GM12891 (cell line): ENCODE data around the gene SAP30BP.

Experiments
- DNase-seq: peaks from one replicate; pipeline ENCODE4 v3.0.0; 2011; ENCODE audit warnings: low spot score; ENCODE audit not compliant: insufficient read length
- FAIRE-seq: peaks from 2 replicates; lab custom pipeline; 2011; peaks lifted over from hg19 to GRCh38; lab: Jason Lieb, UNC
- PAX5 ChIP-seq: IDR thresholded peaks from 2 replicates; pipeline ENCODE4 v1.6.1; 2011; ENCODE audit warnings: low read length, moderate library complexity, mild to moderate bottlenecking; ENCODE audit not compliant: insufficient read depth, severe bottlenecking
- POLR2A ChIP-seq: IDR thresholded peaks from 2 replicates; pipeline ENCODE4 v1.6.1; 2011; ENCODE audit warnings: low read depth, low read length, control low read depth
- POLR2AphosphoS5 ChIP-seq: IDR thresholded peaks from 2 replicates; pipeline ENCODE4 v1.6.1; 2011; ENCODE audit warnings: low read depth, low read length, control low read depth
- POU2F2 ChIP-seq: IDR thresholded peaks from 2 replicates; pipeline ENCODE4 v1.6.1; 2011; ENCODE audit warnings: low read depth, mild to moderate bottlenecking, control low read depth, low read length, moderate library complexity
- SPI1 ChIP-seq: IDR thresholded peaks from 2 replicates; pipeline ENCODE4 v1.6.1; 2011; ENCODE audit warnings: low read depth, low read length, control low read depth
- TAF1 ChIP-seq: IDR thresholded peaks from 2 replicates; pipeline ENCODE4 v1.6.1; 2011; ENCODE audit warnings: low read depth, low read length, control low read depth

Gene SAP30BP

DNA sequence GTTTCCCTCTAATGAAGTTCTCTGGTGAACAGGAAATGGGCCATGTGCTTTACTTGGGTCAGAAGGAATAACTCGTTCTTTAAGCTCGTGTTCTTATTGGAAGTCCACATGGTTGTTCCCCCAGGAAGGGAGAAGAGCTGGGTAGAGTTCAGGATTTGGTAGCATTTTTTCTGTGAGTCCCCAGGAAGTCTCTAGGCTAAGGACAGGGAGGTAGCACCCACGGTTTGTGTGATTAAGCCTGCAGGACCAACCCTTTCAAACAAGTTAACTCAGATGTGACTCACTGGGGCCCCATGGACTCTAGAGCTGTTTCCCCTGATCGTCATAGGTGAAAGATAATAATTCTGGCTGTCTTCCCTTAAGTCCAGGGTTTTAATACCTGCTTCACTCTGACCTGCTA lies 16.4 kb downstream of the SAP30BP start:
- DNase-seq (no peak), FAIRE-seq (no peak)
- TF ChIP-seq SPI1 (no peak), POU2F2 (no peak), POLR2AphosphoS5 (no peak), TAF1 (no peak), PAX5 (no peak), POLR2A (no peak)

DNA sequence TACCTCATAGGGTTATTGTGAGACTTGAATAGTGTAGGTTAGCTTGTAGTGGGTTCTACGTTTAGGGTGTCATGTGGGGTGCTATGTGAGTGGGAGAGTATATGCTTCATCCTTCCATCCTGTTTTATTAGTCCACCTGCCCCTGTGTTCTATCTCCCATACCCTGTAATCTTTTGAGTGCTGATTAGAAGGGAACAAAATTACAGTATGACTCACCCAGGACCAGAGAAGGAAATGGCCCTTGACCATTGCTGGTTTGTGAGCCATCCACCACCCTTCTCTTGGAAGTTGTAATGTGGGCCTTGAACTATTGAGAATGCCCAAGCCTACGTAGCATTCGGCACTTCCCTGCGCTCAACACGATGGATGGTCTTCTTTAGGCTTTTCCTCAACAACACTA lies 17.1 kb downstream of the SAP30BP start:
- no peak for DNase-seq
- no peak for TF ChIP-seq SPI1
- TF ChIP-seq POU2F2: no peak
- FAIRE-seq: no peak

- FAIRE-seq (no peak), DNase-seq (no peak)
- TF ChIP-seq PAX5: no peak
- no peak for TF ChIP-seq POLR2AphosphoS5
- no peak for TF ChIP-seq POLR2A
- TF ChIP-seq SPI1: no peak
- TF ChIP-seq POU2F2: no peak
- TF ChIP-seq TAF1: no peak
These were observed 17.8 kb downstream of the SAP30BP start for GRCh38 chr17:75684924-75685323.

DNA sequence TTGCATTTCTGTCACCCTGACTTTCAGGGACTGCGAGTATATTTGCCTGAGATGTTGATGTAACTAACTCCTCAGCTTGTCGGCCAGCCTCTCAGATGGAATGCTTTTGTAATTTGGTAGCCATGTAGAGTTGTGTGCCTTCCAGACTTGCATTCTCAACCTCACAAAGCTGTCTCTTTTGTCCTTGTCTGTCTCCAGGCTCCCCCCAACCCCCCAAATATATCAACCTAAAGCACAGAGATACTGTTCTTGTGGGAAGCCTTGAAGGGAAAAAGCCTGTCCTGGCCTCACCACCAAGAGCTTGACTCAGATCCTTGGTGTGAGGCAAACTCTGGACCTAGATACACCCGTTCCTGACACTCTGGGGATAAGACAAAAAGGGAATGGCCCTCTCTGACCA lies 18.4 kb downstream of the SAP30BP start:
- no peak for TF ChIP-seq TAF1
- FAIRE-seq (no peak), DNase-seq (no peak)

- no peak for FAIRE-seq
- DNase-seq: no peak
- TF ChIP-seq PAX5 (no peak), POLR2A (peak; percentile 54)
These were observed 21.2 kb downstream of the SAP30BP start for GRCh38 chr17:75688209-75688825.

DNA sequence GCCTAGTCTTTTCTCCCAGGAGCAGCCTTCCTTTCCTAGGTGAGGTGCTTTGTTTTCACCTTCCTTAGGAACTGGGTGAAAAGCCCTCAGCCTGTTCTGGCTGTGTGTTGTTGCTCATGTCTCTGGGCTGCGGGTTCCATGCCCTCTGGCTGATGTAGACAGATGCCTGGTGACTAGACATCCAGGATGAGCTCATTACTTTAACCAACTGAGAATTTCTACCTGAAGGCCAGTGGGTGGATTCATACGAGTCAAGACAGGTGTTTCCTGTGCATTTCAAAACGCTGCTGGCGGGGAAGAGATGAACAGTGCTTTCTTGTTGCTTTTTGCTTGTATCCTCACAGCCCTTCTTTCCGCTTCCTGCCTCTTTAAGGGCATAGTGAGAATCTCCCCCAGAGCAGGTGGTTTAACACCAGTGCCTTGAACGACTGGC lies 22.3 kb downstream of the SAP30BP start:
- FAIRE-seq (peak; percentile 77), DNase-seq (peak; percentile 41)
- TF ChIP-seq PAX5 (no peak), TAF1 (no peak)

DNA sequence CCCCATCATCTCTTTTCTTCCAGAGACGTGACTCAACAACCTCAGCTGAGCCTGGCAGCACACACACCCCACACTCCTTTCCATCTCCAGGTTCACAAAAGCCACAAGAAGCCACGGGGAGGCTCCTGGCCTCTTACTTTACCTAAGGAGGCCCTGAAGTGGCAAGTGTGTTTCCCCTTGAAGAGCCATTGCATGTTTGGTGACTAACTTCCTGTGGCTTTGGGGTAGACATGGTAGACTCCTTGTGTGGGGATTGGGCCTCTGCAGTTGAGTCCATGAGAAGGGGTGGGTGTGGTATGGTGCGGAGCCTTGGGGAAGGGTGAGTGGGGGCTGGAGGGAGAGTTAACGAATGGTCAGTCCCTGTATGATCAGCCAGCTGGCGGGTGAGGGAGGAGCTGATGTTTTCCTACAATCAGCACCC lies 24.2 kb downstream of the SAP30BP start:
- TF ChIP-seq POLR2A (no peak), POU2F2 (no peak), SPI1 (no peak), PAX5 (no peak)
- FAIRE-seq (no peak), DNase-seq (no peak)

GRCh38 chr17:75691801-75692626 lies 24.9 kb downstream of the SAP30BP start:
- TF ChIP-seq POU2F2: no peak
- no peak for FAIRE-seq
- DNase-seq: no peak

- DNase-seq (no peak), FAIRE-seq (no peak)
- TF ChIP-seq POLR2AphosphoS5 (no peak), PAX5 (no peak), POLR2A (no peak), SPI1 (no peak), POU2F2 (no peak), TAF1 (no peak)
These were observed 25.8 kb downstream of the SAP30BP start for GRCh38 chr17:75692976-75693375.

GRCh38 chr17:75693500-75694481 lies 26.7 kb downstream of the SAP30BP start:
- DNase-seq (no peak), FAIRE-seq (no peak)
- TF ChIP-seq POLR2A (no peak), PAX5 (no peak), POLR2AphosphoS5 (no peak)
